Muscle of arm (tissue), 12 donors: ENCODE measurements around the gene SERPINA3. TPM values are rescaled to one million over a fixed set of nuclear protein-coding genes. Genes with fewer than 3 reads are reported as not detected.

ENCODE experiments used
- DNase-seq: peaks from one replicate; pipeline ENCODE4 v3.0.0-alpha.2; 2013
- polyA plus RNA-seq, 12 donors: library from polyadenylated mRNA; unstranded; fragments of 120-200 nt; gene quantifications; one replicate each; pipeline ENCODE4 v1.2.1, GENCODE V29; 2013; ENCODE audit not compliant: insufficient read length in 12 of 12

SERPINA3 gene
- polyA plus RNA-seq, 12 donors = 0.12 to 1.5 (median 0.59) TPM; not detected in 9

GRCh38 chr14:94654071-94654861 is 42.1 kb downstream of the SERPINA3 start:
- no peak for DNase-seq

- no peak for DNase-seq
These were observed 43.0 kb downstream of the SERPINA3 start for GRCh38 chr14:94655169-94655710.

GRCh38 chr14:94656043-94656442 is 43.9 kb downstream of the SERPINA3 start:
- no peak for DNase-seq

- no peak for DNase-seq
These were observed 47.1 kb downstream of the SERPINA3 start for GRCh38 chr14:94659256-94659655.

GRCh38 chr14:94659901-94660300 is 47.7 kb downstream of the SERPINA3 start:
- no peak for DNase-seq

- DNase-seq = no peak
These were observed 48.2 kb downstream of the SERPINA3 start for GRCh38 chr14:94660306-94660946.

- no peak for DNase-seq
These were observed 51.3 kb downstream of the SERPINA3 start for GRCh38 chr14:94663538-94663937.

GRCh38 chr14:94663965-94664704 is 51.9 kb downstream of the SERPINA3 start:
- DNase-seq = no peak

- DNase-seq = no peak
These were observed 52.9 kb downstream of the SERPINA3 start for GRCh38 chr14:94665121-94665520.

- DNase-seq = no peak
These were observed 53.4 kb downstream of the SERPINA3 start for GRCh38 chr14:94665544-94665943.

GRCh38 chr14:94670692-94671285 is 58.6 kb downstream of the SERPINA3 start:
- DNase-seq = no peak

GRCh38 chr14:94671870-94672444 is 59.8 kb downstream of the SERPINA3 start:
- DNase-seq = no peak

- DNase-seq = no peak
These were observed 60.9 kb downstream of the SERPINA3 start for GRCh38 chr14:94673071-94673470.

Other genes starting within 250 kb of the SERPINA3 start
- gene SERPINA2, start 245.7 kb upstream of the SERPINA3 start, polyA plus RNA-seq = not detected
- gene SERPINA1, start 223.8 kb upstream of the SERPINA3 start, polyA plus RNA-seq = 10 to 100 TPM in 4 of 12 donors, 1 to 10 TPM in 7, not detected in 1; 1.1 to 98.2 (median 2.3) TPM
- gene SERPINA11, start 159.6 kb upstream of the SERPINA3 start, polyA plus RNA-seq = under 1 TPM in 3 of 12 donors, not detected in 9; 0.13 to 0.75 (median 0.26) TPM
- not detected for gene SERPINA9, start 136.2 kb upstream of the SERPINA3 start, polyA plus RNA-seq
- not detected for gene SERPINA12, start 102.9 kb upstream of the SERPINA3 start, polyA plus RNA-seq
- 1 to 10 TPM in 1 of 12 donors, under 1 TPM in 2, not detected in 9; 0.15 to 1.2 (median 0.25) TPM for gene SERPINA4, start 50.9 kb upstream of the SERPINA3 start, polyA plus RNA-seq
- gene SERPINA5, start 31.0 kb upstream of the SERPINA3 start, polyA plus RNA-seq = 1 to 10 TPM in 1 of 12 donors, under 1 TPM in 7, not detected in 4; 0.10 to 3.0 (median 0.27) TPM
- 1 to 10 TPM in 2 of 12 donors, under 1 TPM in 8, not detected in 2; 0.37 to 1.7 (median 0.74) TPM for gene GSC, start 157.7 kb downstream of the SERPINA3 start, polyA plus RNA-seq